CD4-positive, alpha-beta T cell treated with Interferon gamma for 1 hour (primary cell): ENCODE results near the gene SIGLEC6.

ENCODE experiments used
- DNase-seq: peaks from one replicate; pipeline ENCODE4 v3.0.0-alpha.2; 2020

The SIGLEC6 gene

GRCh38 chr19:51531349-51532315, at the start of gene SIGLEC6:
Gene SIGLEC6 (minus strand): TSS chr19:51531670. CDS start chr19:51531648, 22 bp downstream.
- DNase-seq = peak; percentile 71

GRCh38 chr19:51576850-51577249, 45.4 kb upstream of the SIGLEC6 start:
- DNase-seq = no peak

GRCh38 chr19:51573331-51573730, 41.9 kb upstream of the SIGLEC6 start:
- no peak for DNase-seq

- no peak for DNase-seq
Observed at GRCh38 chr19:51572908-51573307, 41.4 kb upstream of the SIGLEC6 start.

- DNase-seq = no peak
Observed at GRCh38 chr19:51572410-51572809, 40.9 kb upstream of the SIGLEC6 start.

GRCh38 chr19:51571599-51571998, 40.1 kb upstream of the SIGLEC6 start:
- DNase-seq = no peak

- peak; percentile 86 for DNase-seq
Observed at GRCh38 chr19:51570962-51571575, 39.6 kb upstream of the SIGLEC6 start, which contains the start of gene ZNF175. Gene ZNF175 (plus strand): TSS chr19:51571283. CDS start chr19:51573330, 2,047 bp downstream.

- no peak for DNase-seq
Observed at GRCh38 chr19:51568456-51568855, 37.0 kb upstream of the SIGLEC6 start.

GRCh38 chr19:51567583-51567982, 36.1 kb upstream of the SIGLEC6 start:
- DNase-seq = no peak

- DNase-seq = no peak
Observed at GRCh38 chr19:51566489-51567100, 35.1 kb upstream of the SIGLEC6 start.

- no peak for DNase-seq
Observed at GRCh38 chr19:51565583-51565982, 34.1 kb upstream of the SIGLEC6 start.

GRCh38 chr19:51564791-51565190, 33.3 kb upstream of the SIGLEC6 start:
- DNase-seq = no peak

- DNase-seq = no peak
Observed at GRCh38 chr19:51560339-51560738, 28.9 kb upstream of the SIGLEC6 start.

- DNase-seq = no peak
Observed at GRCh38 chr19:51559240-51559639, 27.8 kb upstream of the SIGLEC6 start.

- DNase-seq = peak; percentile 31
Observed at GRCh38 chr19:51552996-51553725, 21.7 kb upstream of the SIGLEC6 start.

- no peak for DNase-seq
Observed at GRCh38 chr19:51552608-51552995, 21.1 kb upstream of the SIGLEC6 start.

- DNase-seq = no peak
Observed at GRCh38 chr19:51551673-51552432, 20.4 kb upstream of the SIGLEC6 start.

- no peak for DNase-seq
Observed at GRCh38 chr19:51550848-51551672, 19.6 kb upstream of the SIGLEC6 start.

GRCh38 chr19:51549533-51550324, 18.3 kb upstream of the SIGLEC6 start:
- DNase-seq = no peak

GRCh38 chr19:51548891-51549305, 17.4 kb upstream of the SIGLEC6 start:
- no peak for DNase-seq
